A172 (cell line): ENCODE measurements around the gene CYTH1. TPM values are rescaled to one million over a fixed set of nuclear protein-coding genes. Genes with fewer than 3 reads are reported as not detected.

Experiments used
- total RNA-seq: library from RNA; depleted of rRNA; stranded (reverse); fragments of >200 nt; shearing (Covaris generic); gene quantifications from 2 replicates; pipeline ENCODE4 v1.2.3, GENCODE V29; 2014; rRNA removed

CYTH1 gene
- total RNA-seq, 1 experiment from 2014 or later: 25.5 TPM

Other genes starting within 250 kb of the CYTH1 start
- gene DNAH17, start 204.9 kb downstream of the CYTH1 start, total RNA-seq: 0.02 and 0.16 TPM in 2 replicates
- 15.9 and 33.6 TPM in 2 replicates for gene USP36, start 58.5 kb upstream of the CYTH1 start, total RNA-seq
- gene CEP295NL, start 120.9 kb upstream of the CYTH1 start, total RNA-seq: 0.81 and 0.89 TPM in 2 replicates
- 257 and 279 TPM in 2 replicates for gene TIMP2, start 143.1 kb upstream of the CYTH1 start, total RNA-seq
- 352 and 514 TPM in 2 replicates for gene LGALS3BP, start 197.7 kb upstream of the CYTH1 start, total RNA-seq
- 81.4 and 90.1 TPM in 2 replicates for gene CANT1, start 227.5 kb upstream of the CYTH1 start, total RNA-seq
- 6.5 and 11.8 TPM in 2 replicates for gene C1QTNF1, start 241.9 kb upstream of the CYTH1 start, total RNA-seq